GM12864 (cell line): Measurements from ENCODE around the gene RAMACL.

ENCODE experiments used
- DNase-seq: peaks from one replicate; pipeline ENCODE4 v3.0.0-alpha.2; 2011; ENCODE audit warnings: low read depth
- H3K4me3 ChIP-seq: 2 replicates; pipeline ENCODE4 v1.5.1; 2011; ENCODE audit warnings: mild to moderate bottlenecking, low read depth, low read length, control low read depth
- TF ChIP-seq, protein P1 (sequence below): IDR thresholded peaks from 2 replicates; pipeline ENCODE4 v1.5.1; 2011; ENCODE audit warnings: low read depth, mild to moderate bottlenecking, moderate library complexity, low read length, control low read depth, inconsistent platforms; ENCODE audit errors: missing control alignments

RAMACL gene

DNA sequence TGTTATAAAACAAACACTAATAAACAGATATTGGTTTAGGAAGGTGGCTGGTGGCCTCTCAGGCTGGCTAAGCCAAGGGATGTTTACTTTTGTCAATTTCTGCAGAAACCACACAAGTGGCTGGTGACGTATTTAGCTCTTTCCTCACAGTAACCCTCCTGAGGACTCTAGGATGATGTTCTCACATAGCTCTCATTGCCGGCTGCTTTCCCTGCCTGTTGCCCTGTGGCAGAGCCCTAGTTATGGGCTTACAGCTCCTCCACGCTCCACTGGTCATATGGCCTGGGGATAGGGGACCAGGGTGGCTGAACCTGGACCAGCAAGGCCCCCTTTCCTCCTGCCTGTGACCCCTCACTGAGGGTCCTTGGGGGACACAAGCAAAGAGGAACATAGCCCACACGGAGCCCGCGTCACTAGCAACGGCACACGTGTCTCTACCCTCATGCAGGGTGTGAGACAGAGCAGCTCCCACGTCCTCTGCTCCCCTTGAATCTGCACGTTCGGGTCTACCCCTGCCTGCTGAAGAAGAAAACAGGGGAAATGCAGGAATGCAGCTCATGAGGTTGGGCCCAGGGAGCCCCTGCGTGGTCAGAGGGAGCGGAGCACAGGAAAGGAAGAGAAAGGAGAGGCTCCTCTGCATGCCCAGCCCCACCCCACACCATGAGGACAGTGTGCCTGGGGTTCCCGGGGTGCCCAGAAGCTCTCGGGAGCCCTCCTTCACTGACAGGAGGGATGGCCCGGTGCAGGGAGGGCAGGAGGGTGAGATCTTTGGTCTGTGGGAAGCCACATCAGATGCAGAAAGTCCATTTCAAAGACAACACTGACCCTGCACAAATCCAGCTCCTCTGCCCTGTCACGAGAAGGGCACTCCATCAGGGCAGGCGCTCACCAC lies 13.9 kb downstream of the RAMACL start:
- H3K4me3 ChIP-seq: no peak overlapping the region
- DNase-seq: no peak
- TF ChIP-seq, protein P1, sequence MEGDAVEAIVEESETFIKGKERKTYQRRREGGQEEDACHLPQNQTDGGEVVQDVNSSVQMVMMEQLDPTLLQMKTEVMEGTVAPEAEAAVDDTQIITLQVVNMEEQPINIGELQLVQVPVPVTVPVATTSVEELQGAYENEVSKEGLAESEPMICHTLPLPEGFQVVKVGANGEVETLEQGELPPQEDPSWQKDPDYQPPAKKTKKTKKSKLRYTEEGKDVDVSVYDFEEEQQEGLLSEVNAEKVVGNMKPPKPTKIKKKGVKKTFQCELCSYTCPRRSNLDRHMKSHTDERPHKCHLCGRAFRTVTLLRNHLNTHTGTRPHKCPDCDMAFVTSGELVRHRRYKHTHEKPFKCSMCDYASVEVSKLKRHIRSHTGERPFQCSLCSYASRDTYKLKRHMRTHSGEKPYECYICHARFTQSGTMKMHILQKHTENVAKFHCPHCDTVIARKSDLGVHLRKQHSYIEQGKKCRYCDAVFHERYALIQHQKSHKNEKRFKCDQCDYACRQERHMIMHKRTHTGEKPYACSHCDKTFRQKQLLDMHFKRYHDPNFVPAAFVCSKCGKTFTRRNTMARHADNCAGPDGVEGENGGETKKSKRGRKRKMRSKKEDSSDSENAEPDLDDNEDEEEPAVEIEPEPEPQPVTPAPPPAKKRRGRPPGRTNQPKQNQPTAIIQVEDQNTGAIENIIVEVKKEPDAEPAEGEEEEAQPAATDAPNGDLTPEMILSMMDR: no peak

DNA sequence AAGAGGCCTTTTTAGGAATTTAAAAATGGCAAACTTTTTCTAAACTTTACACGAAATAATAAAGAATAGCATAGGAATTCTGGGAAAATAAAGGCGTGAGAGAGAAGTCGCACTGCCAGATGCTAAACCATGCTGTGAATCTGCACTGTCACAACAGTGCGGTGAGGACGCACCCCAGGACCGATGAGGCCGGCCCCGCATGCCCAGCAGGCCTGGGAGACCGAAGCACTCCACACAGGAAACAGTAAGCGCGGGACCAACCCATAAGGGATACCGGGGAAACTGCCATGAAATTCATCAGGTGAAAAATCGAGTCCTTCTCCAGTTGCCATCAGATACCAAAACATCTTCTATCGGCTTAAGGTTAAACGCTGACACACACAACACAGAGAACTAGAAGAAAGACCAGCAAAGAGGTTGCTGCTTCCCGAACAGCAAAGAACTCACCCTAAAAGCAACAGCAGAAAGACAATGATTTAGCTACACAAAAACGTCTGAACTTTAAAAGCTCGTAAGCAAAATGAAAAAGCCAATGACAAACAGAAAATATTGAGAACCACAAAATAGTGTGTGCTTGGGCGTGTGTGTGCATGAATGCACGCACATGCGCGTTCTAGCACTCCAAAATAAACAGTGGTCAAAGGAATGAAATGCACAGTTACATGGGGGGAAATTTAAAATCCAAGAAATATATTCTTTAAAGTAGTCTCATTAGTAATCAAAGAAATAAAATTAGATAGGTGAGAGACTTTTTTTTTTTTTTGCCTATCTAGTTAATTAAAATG lies 15.4 kb downstream of the RAMACL start:
- TF ChIP-seq, protein P1: no peak
- no peak overlapping the region for H3K4me3 ChIP-seq
- DNase-seq: no peak

DNA sequence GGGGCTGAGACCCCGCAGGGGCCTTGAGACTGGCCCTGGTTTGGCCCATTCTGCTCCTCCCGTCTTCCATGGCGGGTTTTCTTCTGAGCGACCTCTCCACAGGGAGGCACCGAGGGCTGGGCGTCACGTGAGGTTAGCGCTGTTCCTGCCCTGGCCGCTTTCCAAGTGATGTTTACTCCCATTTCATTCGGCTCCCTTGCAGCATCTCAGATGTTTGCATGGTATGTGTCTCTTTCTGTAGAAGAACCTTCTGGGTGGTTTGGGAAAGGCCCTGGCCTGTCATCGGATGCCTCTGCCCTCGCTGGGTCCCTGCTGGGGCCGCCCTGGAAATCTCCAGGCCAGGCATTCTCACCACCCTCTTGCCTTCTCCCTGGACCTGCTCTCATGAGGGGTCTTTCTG lies 17.3 kb downstream of the RAMACL start:
- TF ChIP-seq, protein P1: no peak
- no peak for DNase-seq
- H3K4me3 ChIP-seq: no peak overlapping the region

DNA sequence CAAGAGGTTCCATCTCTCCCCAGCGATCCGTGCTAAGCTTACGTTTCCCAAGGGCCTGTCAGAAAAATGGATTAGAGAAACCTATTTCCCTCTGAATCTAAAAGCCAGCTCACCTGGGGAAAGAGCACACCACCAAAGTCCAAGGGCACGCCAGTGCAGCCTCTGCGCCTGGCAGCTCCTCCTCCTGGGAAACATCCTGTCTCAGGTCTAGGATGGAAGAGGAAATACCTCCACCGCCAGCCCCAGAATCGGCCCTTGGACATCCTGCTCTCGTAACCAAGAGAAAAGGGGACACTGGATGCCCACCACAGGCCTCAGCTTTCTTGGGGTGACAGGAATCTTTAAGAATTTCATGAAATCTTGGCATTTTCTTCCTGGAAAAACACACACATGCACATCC lies 18.7 kb downstream of the RAMACL start:
- H3K4me3 ChIP-seq: no peak overlapping the region
- DNase-seq: no peak
- TF ChIP-seq, protein P1: no peak

DNA sequence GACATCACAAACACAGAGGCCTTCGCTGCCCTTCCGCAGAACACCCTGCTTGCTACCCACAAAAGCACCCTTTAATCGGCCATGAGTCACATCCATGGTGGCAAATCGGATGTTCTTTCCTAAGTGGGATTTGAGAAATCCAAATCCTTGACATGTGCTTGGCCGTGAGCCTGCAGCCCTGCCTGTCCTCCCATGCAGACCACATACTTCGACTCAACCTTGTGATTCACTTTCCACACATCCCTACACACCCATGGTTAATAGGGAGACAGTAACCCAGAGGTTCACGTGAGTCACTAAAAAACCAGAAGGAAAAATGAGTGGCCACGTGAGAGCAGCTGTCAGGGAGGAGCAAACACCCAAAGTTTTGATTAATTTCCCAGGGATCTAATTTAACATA lies 19.4 kb downstream of the RAMACL start:
- no peak for DNase-seq
- no peak overlapping the region for H3K4me3 ChIP-seq
- TF ChIP-seq, protein P1: no peak

DNA sequence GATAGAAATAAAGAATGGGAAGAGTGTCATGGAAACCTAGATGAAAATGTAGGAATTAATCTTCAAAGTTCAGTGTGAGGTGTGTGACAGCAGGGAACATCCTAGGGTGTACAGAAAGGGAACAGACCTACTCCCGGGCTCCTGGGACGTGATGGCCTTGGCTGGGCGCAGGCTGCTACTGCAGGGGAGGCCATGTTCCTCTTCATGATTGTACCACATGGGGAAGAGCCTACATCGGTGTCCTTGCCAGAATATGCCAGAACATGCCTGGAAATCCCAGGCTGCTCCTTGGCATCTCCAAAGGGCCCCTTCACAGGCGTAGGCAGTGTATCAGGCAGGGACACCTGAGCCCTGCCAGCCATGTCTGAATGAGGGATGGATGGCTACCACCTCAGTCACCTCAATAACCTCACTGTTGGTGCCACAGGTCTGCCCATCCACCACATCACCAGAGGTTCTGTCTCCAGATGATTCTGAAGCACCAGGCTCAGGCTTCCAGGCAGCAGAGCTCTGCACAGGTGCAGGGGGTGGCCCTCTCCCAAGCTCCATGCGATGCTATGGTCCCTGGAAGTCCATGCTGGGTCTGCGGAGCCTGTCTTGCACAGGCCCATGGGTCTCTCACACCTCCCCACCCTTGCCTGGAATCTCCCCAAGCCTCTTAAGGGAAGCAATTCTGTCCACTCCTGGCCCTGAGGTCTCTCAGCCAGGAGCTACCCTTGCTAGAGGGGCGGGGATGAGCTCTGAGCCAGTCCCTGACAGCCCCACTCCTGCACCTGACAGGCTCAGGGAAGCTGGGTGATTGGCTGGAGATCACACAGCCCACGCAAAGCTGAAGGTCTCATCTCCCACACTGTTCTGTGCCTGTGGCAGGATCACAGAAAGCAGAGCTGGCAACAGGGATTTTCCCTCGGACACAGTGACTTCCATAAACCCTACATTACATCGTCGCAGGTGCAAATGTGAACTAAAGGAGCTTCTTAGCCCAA lies 20.2 kb downstream of the RAMACL start:
- TF ChIP-seq, protein P1: no peak
- no peak overlapping the region for H3K4me3 ChIP-seq
- DNase-seq: no peak
